Measurements from ENCODE around the gene TAS2R41.
"Not testable (repeated sequence)": the region's sequence is repeated elsewhere in the genome, so short reads cannot be mapped to it uniquely, and the experiment has no call there.

The TAS2R41 gene

DNA sequence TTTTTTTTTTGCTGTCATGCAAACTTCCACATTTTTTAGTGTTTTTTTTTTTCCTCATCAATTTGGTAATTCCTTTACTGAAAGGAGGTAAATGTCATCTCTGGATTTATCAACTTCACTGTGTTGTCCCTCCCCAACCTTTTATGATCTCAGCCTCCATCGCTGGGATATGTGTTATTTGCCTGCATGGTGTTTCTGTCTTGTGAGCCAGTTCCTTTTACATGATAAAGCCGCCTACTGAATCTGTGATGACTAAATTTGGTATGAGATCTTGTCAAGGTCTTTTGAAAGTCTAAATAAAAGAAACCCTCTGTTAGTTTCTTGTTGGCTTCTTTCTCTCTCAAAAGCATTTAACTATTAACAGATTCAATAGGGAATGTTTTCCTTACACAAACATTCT lies 39.3 kb downstream of the TAS2R41 start:
- no peak for DNase-seq (ENCODE audit: low spot score)
- FAIRE-seq: no peak

DNA sequence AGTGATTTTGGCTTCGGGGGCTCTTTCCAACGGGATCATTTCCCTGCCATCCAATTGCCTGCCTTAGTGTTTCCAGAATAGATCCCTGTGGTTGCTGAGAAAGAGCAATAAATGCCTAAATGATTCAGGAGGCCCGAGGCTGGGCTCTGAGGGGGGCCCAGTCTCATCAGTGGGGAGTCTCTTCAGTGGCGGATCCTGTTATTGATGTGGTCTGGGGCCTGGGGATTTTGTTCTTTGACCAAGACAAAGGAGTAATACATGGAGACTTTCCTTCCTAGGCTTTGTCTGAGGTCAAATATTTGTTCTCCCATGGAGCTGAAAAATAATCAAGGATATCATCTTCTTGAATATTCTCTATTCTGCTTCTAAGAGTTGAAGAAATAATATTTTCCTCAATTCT lies 40.8 kb downstream of the TAS2R41 start:
- DNase-seq (ENCODE audit: low spot score): no peak
- no peak for FAIRE-seq

DNA sequence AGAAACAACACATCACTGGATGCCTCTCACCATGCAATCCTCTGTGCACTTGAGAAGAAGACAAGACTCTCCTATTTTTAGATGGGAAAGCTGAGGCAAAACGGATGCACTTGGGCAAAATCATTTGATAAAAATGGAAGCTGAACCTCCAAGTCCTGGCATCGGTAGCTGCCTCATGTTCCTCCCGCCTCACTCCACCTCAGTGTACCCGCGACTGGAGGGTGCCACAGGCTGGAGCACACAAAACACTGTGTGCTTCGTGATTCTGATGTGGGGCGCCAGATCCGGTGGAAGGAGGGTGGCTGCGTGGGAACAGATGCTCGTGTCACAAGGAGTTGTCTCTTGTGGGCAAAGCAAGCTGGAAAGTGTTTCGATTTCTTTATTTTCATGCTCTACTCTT lies 41.3 kb downstream of the TAS2R41 start:
- no peak for DNase-seq (ENCODE audit: low spot score)
- FAIRE-seq: no peak

DNA sequence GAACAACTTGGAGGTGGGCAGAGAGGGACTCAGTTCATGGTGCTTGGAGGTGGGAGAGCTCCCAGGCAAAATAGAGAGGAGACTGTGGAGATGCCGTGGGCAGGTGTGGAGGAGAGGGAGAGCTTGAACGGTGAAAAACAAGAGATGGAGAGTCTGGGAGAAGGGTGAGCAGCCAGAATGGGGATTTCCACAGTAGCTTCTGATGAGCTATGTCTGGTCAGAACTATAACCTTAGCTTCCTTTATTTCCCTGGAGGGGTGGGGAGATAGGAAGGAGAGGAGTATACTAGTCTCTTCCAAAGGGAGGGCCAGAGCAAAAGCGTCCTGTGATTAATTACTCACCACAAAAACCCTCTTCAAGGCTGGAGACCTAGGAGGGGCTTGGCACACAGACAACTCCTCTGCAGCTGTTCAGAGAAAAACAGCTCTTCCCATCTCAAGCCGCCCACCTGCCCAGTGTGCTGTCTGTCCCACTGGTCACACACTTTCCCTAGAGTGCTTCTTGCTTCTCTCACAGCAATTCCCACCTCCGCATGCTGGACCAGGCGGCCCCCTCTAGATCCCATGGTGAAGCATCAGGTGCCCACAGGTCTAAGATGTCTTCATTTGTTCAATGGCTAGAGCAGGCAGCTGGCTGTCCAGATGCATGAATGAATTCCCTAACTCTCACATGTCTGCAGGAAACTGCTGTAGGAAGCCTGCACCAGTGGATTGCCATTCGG lies 41.9 kb downstream of the TAS2R41 start:
- FAIRE-seq (no peak), DNase-seq (ENCODE audit: low spot score) (no peak)

DNA sequence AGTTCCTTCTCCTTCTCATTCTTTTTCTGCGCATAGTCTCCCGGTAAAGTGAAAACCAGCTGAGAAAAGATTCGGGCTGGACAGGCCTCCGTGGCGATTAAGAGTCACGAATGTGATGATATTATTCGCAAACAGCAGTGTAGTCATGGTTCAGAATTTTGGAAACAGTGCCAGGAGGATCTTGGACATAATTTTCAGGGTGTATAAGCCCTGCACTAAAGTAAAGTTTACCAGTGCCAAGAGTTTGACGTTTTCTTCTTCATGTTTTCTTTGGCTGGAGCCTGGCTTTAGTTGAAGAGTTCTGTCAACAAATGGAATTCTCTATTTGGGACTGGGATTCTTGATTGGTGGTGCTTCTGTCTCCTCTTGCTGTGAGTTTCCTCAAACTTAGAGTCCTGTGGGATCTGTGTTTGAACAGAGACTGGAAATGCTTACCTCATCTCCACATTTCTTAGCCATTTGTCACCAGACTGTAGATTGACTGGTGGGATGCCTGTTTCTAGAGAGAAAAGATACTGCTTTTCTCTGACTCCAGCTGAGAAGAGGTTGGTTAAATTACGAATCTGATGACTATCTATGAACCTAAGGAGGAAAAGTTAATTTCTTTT lies 44.7 kb downstream of the TAS2R41 start:
- DNase-seq (ENCODE audit: low spot score); FAIRE-seq: not testable (repeated sequence)

Measured in RCC 7860 (cell line).